HG03103 (cell line): ENCODE measurements around the gene FAM222A.
A peak's percentile ranks its signal among the peaks of the same experiment; 100 is the strongest.

Source experiments
- ATAC-seq: cut with Tn5 transposase; IDR thresholded peaks from one replicate; pipeline ENCODE4 v1.9.1; 2021; ENCODE audit warnings: low read depth; ENCODE audit not compliant: unreplicated experiment

The FAM222A gene

DNA sequence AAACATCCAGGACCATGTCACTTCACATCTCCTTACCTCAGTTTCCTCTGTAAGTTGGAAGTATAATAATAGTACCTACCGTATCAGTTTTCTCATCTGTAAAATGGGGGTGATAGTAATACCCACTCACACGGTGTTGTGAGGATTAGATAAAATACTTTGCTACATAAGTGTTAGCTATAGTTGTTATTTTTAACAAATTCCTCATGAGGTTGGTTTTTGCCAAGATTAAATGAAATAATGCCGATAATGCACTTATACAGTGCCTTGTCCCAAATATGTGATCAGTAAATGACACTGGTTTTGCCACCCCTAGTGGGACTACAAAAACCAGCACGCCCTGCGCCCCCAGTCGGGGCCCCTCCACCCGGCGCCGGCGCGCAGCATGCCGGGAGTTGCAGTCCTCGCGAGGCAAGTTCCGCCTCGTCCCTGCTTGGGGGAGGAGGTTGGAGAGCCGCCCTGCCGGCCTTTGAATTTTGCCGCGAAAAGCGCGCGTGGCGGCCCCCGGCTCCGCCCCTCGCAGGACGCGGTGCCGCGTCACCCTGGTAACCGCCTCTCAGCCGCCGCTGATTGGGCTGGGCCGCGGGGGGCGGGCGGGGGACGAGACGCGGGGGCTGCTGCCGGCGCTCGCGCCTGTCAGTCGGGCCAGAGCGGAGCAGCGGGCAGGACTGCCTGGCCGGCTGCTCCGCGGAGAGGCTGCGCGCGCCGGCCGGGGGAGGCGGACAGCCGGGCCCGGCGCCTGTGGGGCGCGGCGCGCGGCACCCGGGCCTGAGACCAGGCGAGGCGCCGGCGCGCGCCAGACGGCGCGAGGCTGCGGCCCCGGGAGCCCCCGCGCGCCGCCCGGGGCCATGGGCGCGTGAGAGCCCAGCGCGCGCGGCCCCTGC is at the start of gene FAM222A:
FAM222A (plus strand) TSS at position 639 of the 884 bp plus-strand sequence. CDS start 30,322 bp downstream, outside the sequence.
- peak; percentile 87 for ATAC-seq

DNA sequence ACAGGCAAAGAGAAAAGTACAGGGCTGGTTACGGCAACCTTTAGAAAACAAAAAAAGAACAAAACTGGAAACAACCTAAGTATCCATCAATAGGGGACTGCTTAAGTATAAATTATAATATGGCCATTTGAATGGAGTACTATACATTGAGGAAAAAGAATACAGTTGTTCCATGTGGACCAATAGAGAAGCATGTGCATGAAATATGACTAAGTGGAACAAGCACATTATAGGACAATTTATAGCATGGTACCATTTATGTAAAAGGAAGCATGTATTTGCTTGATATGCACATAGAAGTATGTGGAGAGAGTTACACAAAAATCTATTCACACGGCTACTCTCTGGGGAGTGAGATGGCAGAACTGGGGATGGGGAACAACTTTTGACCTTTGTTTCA is 49.2 kb upstream of the FAM222A start:
- ATAC-seq: no peak

DNA sequence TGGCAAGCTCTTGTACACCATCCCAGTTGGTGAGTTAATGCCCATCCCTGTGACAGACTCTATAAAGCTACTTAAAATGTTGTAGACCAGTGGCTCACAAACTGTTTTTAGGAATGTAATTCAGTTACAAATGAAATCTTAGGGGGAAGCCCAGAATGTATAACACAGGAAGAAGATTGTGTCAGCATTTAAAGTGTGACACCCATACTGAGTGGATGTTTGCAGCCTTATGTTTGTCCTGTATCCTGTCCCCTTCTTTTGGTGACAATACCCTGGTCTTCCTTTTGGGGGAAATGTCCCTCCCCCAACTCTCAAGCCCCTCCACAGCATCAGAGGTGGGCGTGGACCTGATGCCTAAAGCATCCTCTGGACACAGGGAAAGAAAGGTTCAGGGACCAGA is 47.6 kb upstream of the FAM222A start:
- ATAC-seq: no peak

DNA sequence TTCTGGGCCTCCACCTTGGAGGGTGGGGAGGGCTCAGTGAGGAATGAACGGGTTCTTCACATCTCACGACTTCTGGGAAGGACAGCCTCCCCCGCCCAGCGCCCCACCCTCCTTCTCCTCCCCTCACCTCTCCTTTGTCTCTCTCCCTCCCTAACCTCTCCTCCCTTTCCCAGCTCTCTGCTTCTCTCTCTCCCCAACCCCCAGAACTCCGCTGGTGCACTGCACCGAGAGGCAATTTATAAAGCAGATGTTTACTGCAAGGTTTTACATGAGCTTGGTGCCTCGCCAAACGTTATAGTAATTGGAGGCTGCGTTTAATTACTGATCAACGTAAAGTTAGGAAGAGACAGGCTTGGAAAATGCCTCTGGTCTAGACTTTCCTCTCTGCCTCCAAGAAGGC is 42.9 kb upstream of the FAM222A start:
- no peak for ATAC-seq

DNA sequence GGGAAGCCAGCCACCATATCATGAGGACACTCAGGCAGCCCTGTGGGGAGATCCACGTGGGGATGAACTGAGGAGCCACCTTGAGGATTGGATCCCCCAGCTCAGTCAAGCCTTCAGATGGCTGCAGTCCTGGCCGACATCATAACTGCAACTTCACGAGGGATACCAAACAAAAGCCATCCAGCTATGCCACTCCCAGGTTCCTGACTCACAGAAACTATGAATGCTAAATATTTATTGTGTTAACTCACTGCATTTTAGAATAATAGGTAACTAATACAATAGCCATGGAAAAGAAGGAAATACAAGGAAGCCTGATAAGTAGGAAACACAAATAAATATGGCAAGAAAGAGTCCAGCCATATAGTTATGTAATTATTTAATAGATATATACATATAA is 42.1 kb upstream of the FAM222A start:
- ATAC-seq: no peak

DNA sequence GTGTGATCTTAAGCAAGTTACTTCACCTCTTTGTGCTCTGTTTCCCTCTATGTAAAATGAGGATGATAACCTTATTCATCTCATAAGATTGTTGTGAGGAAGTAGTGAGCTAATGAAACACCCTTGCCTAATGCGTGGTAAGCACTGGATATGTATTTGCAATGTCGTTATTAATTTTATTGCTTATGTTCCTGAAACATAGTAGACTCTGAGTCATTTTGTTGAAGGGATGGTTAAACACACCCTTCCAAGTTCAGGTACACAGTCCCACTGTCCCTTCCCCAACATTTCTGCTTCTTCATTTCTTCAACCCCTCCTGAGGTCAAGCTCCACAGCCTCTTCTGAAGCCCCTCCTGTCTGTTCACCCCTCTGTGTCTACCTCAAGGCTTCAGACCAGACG is 40.2 kb upstream of the FAM222A start:
- no peak for ATAC-seq

DNA sequence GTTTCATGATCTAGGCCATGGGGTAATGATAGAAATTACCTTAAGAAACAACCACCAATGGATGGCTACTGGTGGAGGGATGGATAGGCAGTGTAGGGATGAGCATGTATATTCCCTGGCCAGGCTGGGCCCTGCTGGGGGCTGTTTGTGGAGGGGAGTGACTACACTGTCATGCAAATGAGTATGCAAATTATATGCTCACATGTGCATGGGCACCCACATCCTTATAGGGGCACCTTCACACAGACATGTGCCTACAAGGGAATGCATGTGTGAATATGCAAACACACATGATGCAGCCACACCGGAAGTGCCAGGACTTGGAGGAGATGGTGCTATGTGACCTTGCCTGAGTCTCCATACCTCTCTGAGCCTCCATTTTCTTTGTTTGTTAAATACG is 39.7 kb upstream of the FAM222A start:
- ATAC-seq: no peak

DNA sequence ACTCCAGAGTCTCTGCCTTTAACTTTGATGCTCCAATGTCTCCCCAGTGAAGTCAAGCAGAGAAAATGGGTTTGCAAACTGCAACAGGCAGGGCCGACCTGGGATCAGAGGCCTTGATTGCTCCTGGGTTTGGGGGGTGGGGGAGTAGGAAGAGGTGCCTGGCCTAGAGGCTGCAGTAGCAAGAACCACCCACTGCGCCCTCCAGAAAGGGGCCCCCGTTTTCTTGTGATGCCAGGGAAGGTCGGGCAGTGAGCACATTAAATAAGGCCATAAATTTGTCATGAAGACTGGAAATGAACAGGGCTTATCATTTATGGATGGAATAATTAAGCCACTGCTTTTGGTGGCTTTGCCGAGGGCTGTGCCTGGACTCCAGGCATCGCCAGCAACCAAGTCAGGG is 38.2 kb upstream of the FAM222A start:
- no peak for ATAC-seq

DNA sequence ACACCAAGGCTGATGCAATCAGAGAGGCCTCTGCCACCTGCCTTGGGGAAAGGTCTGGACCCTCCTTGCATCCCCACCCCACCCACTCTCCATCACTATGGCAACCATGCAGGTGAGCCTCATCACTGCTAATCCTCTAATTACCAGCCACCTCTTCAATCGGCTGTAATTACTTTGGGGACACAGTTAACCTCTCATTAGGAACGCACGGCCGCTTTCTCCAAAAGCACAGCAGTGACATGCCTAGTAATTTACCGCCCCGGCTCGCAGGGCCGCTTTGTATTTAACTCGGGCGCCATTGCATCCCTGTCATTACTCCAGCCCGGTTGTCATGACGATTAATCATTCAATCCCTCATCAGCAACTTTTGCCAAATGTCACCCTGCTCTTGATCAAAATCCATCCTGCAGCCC is 36.3 kb upstream of the FAM222A start:
- ATAC-seq: no peak

DNA sequence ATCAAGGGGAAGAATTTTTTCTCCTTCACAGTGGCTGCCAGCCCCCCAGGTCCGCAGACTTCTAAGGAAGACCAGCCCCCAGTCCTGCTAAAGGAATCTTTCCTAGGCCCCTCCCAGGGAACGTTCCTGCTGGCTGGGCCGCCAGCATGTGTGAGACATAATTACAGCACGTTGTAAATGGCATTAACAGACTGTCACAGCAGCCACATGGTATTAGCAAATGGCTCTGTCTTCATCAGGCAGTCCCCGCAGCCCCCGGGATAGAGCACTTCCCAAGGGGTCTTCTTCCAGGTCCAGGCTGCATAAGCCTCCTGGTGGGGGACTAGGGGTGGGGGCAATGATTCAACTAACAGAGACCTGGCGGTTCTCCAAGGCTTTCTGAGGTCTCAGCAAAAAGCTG is 34.9 kb upstream of the FAM222A start:
- no peak for ATAC-seq

DNA sequence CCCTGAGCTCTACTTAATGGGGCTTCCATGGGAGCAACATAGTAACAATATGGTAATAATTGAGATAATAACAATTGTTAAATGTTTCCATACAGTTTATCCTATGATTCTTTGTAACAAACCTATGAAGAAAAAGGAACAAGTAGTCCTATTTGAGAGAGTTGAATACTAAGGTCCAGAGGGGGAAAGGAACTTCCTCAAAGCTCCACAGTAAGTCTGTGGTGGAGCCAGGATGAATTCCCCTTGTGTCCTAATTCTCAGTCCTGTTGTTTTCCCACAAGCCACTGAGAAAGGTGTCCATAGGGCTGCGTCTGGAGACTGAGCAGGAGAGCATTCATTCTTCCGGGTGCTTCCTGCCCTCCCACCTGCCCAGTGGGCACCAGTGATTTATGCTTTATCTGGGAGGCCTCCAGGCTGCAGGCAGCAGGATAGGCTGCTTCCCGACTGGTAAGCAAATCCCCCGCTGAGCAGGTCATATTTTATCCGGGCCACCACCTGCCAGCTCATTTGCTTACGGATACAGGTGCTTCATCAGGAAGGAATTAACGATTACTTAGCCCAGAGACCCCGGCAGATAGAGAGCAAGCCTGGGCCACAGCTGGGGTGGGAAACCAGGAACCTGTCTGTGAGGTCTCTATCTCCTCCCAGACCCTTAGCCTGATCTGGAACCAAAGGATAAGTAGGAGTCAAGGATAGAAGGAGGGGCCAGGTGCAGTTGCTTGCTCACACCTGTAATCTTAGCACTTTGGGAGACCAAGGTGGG is 33.9 kb upstream of the FAM222A start:
- ATAC-seq: no peak

DNA sequence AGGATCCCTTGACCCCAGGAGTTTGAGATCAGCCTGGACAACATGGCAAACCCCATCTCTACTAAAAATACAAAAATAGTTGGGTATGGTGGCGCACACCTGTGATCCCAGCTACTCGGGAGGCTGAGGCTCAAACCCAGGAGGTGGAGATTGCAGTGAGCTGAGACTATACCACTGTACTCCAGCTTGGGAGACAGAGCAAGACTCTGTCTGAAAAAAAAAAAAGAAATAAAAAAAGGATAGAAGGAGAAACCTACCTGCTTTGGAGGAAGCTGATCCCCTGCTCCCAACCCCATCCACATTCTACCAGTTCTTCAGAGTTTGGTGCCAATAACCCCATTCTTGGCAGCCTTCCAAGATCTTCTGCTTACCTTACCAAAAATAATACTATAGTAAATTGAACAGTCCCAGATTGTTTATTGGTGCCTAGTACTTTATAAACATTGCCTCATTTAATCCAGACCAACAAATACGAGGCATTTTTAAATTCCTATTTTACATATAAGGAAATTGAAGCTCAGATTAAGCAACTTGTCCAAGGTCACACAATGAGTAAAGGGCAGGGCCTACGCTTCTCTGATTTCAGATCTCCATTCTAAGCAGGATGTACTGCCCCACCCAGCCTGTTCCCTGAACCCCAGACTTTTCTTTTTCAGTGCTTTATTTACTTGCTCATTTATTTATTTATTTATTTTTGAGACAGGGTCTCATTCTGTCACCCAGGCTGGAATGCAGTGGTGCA is 33.2 kb upstream of the FAM222A start:
- ATAC-seq: no peak

DNA sequence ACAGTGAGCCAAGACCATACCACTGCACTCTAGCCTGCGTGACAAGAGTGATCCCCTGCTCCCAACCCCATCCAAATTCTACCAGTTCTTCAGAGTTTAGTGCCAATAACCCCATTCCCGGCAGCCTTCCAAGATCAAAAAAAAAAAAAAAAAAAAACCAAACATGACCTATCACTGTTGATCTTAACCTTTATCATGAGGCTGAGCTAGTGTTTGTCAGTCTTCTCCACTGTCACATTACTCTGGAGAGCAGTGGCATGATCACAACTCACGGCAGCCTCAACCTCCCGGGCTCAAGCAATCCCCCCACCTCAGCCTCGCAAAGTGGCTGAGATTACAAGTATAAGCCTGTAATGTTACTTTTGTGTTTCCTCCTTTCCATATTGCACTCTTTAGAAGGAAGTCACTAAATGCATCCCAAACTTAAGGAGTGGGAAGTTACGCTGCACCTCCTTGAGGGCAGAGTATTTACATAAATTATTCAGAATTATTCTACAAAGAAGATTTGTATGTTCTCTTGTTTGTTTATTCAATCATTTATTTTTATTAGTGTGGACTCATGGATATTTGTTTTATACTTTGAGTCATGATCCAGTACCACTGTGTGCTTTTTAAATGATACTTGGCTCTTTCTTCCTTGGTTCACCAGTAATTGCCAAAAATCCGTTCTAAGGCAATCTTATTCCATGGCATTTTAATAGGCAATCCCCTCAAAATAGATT is 31.5 kb upstream of the FAM222A start:
- no peak for ATAC-seq

DNA sequence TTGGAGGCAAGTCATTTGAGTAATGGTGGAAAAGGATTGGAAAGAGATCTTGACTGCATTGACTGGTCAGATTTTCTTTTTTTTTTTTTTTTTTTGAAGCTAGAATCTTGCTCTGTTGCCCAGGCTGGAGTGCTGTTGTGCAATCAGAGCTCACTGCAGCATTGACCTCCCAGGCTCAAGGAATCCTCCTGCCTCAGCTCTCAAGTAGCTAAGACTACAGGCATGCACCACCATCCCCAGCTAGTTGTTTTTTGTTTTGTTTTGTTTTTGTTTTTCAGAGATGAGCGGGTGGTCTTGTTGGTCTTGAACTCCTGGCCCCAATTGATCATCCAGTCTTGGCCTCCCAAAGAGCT is 30.9 kb upstream of the FAM222A start:
- ATAC-seq: no peak

DNA sequence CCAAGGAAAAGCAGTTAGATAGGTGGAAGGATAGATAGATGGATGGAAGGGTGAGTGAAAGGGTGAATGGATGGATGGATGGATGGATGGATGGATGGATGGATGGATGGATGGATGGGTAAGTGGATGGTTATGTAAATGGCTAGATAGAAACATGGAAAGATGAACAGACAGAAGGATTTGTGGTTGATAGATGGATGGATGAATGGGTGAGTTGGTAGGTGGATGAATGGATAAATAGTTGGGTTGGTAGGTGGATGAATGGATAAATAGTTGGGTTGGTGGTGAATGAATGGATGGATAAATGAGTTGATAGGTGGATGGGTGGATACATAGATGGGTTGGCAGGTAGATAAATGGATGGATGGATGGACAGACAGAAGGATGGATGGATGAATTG is 30.3 kb upstream of the FAM222A start:
- ATAC-seq: no peak

DNA sequence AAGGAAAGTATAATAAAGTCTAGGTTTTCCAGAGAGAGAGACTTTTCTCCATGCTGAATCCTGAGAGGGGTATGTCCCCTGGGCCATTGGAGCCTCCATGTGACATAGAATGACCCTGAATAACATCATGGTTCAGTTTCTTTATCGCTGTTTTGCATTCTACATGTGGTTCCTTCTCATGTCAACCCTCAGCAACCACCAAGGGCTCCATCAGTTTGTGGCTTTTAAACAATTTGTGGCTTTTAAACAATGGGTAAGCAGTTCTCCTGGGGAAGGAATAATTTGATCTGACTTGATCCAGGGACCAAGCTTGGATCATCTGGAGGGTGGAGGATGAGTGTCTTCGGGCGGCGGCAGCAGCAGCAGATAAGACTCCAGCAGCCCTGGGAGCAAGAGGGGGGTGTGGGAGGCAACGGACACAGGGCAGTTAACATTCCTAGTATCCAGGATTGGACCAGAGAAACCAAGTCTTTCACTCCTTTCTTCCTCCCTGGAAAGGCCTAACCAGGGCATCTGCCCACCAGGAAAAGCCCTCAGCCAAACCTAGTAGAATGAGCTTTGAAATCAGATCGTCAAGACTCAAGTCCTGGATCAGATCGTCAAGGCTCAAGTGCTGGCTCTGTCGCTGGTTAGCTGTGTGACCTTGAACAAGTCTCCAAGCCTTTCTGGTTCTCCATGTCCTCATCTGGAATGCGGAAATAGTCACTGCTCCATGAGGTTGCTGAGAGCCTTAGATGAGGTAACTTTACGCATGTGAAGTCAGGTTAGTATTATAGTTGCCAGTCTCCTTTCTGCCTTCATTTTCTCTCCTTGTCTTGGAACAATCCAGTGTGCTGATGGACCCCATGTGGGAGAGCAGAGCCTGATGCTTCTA is 27.8 kb upstream of the FAM222A start:
- no peak for ATAC-seq

DNA sequence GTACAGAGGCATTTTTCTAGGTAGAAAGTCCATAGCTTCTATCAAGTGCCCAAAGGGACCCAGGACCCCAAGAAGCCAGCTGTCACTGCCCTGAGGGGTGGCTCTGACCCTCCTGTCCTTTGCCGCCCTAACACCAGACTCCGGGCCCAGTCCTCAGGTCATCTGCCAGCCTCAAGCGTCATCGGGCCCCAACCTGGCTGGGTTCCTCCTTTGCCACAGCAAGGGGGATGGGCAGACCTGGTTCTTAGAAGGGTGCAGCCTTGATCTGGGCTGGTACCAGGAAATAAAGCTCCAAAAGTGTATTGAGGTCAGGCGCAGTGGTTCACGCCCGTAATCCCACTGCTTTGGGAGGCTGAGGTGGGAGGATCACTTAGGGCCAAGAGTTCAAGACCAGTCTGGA is 27.1 kb upstream of the FAM222A start:
- ATAC-seq: no peak

DNA sequence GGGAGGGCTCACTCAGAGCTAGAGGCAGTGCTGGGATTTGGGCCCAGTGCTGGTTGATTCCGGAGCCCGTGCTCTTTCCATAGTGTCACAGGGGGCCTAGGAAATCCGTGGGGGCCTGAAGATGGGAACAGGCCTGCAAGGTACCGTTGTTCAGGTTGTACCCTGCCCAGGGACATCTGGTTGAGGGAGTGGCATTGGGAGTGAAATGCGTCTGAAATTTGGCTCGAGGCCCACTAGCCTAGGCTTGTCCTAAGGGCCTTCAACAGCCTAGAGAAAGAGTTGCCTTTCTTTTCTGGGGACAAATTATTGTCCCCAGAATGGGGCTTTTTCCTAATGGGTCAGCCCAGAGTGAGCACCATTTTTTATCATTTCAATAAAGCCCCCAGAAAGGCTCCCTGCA is 26.4 kb upstream of the FAM222A start:
- ATAC-seq: no peak

DNA sequence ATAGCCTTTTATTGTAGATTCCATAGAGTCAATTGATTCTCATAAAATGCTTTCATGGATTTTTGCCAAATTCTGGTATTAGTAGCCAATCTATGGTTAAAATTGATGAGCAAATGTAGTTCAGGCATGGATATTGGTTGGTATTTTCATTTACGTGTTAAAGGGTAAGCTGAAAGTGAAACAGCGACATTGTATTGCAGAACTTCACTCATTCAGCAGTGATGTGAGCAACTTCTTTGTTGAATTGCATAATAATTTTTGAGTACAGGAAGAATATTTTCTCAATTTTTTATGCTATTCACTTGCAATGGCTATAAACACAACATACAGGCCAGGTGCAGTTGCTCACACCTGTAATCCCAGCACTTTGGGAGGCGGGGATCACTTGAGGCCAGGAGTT is 24.2 kb upstream of the FAM222A start:
- no peak for ATAC-seq

DNA sequence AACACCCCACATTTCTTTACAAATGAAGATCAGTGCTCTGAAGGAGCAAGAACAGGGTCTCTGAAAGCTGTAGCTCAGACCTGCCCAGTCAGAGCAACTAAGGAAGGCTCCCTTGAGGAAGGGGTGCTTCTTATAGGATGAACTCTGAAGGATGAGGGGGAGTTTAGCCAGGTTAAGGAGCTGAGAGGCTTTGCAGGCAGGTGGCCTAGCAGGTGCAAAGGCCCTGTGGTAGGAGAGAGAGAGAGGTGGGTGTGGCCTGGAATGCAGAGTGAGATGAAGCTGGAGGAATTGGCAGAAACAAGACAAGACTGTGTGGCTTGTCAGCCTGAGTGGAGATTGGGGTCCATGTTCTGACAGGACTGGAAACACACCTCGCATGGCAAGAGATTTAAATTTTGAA is 20.5 kb upstream of the FAM222A start:
- no peak for ATAC-seq
